H1 (cell line): ENCODE data around the gene ZNF462. TPM values are rescaled to one million over a fixed set of nuclear protein-coding genes. Genes with fewer than 3 reads are reported as not detected.
A peak's percentile ranks its signal among the peaks of the same experiment; 100 is the strongest.

Experiments used
- CTCF ChIA-PET: fragments of 300-600 bp; sonication (Branson Sonifier 250); formaldehyde crosslinking; loops from one replicate; lab custom pipeline; 2021; ENCODE audit not compliant: partially characterized antibody; lab: Charles Lee
- POLR2A ChIA-PET: fragments of 300-600 bp; sonication (Branson Sonifier 250); formaldehyde crosslinking; loops from one replicate; lab custom pipeline; 2021; ENCODE audit warnings: inconsistent platforms; ENCODE audit not compliant: partially characterized antibody; lab: Charles Lee
- DNase-seq, 2 experiments: peaks; one replicate each; pipeline versions ENCODE4 v3.0.0 to v3.0.0-alpha.2; 2010 to 2022; ENCODE audit warnings: low spot score in 2 of 2, low read depth in 1 of 2, mixed read lengths in 1 of 2
- FAIRE-seq: peaks from 2 replicates; lab custom pipeline; 2011; peaks lifted over from hg19 to GRCh38; lab: Jason Lieb, UNC
- H2AFZ ChIP-seq: 2 replicates; pipeline ENCODE4 v1.8.1; 2012; ENCODE audit warnings: low read length, inconsistent platforms
- H2AK5ac ChIP-seq: 2 replicates; pipeline ENCODE4 v1.6.1; 2013; ENCODE audit warnings: low read depth, low read length
- H2BK120ac ChIP-seq: replicated peaks from 2 replicates; pipeline ENCODE3; 2013; ENCODE audit warnings: low read depth, low read length, inconsistent platforms
- H2BK12ac ChIP-seq: 2 replicates; pipeline ENCODE4 v1.6.1; 2013; ENCODE audit warnings: low read depth, low read length
- H2BK15ac ChIP-seq: 2 replicates; pipeline ENCODE4 v1.6.1; 2013; ENCODE audit warnings: low read length
- H2BK20ac ChIP-seq: 2 replicates; pipeline ENCODE4 v1.6.1; 2013; ENCODE audit warnings: low read length
- H2BK5ac ChIP-seq: 2 replicates; pipeline ENCODE4 v1.6.1; 2013; ENCODE audit warnings: low read depth, low read length
- H3K14ac ChIP-seq: 2 replicates; pipeline ENCODE4 v1.6.1; 2013; ENCODE audit warnings: inconsistent platforms; ENCODE audit not compliant: insufficient read length
- H3K18ac ChIP-seq: 2 replicates; pipeline ENCODE4 v1.6.1; 2013; ENCODE audit warnings: low read length; ENCODE audit errors: extremely low read depth
- H3K23ac ChIP-seq: 2 replicates; pipeline ENCODE4 v1.6.1; 2013; ENCODE audit warnings: inconsistent platforms; ENCODE audit not compliant: insufficient read length
- H3K23me2 ChIP-seq: 2 replicates; pipeline ENCODE4 v1.6.1; 2013; ENCODE audit warnings: low read depth, low read length
- H3K27ac ChIP-seq: 2 replicates; pipeline ENCODE4 v1.6.1; 2011; ENCODE audit warnings: low read depth, low read length, inconsistent platforms
- H3K27me3 ChIP-seq, 4 experiments: replicated peaks in 1 of 4; 1 replicate in 1 of 4; 2 replicates in 3 of 4; pipeline versions ENCODE4 v1.6.1 to v1.8.1; 2011 to 2013; ENCODE audit warnings: low read length in 3 of 4, mild to moderate bottlenecking in 3 of 4, inconsistent platforms in 2 of 4, mixed read lengths in 2 of 4, moderate library complexity in 1 of 4; ENCODE audit not compliant: control insufficient read depth in 3 of 4, insufficient read depth in 3 of 4; ENCODE audit errors: extremely low read depth in 1 of 4
- H3K36me3 ChIP-seq, 4 experiments: 2 replicates each; pipeline versions ENCODE4 v1.6.1 to v1.8.1; 2011 to 2013; ENCODE audit warnings: mild to moderate bottlenecking in 4 of 4, low read length in 3 of 4, moderate library complexity in 2 of 4, control low read depth in 1 of 4, inconsistent platforms in 1 of 4; ENCODE audit not compliant: insufficient read depth in 4 of 4, control insufficient read depth in 2 of 4
- H3K4ac ChIP-seq: replicated peaks from 2 replicates; pipeline ENCODE3; 2013; ENCODE audit warnings: low read length, low read depth, mixed read lengths, inconsistent platforms; ENCODE audit not compliant: insufficient read length
- H3K4me1 ChIP-seq, 4 experiments: replicated peaks in 1 of 4; 1 replicate in 1 of 4; 2 replicates in 3 of 4; pipeline versions ENCODE4 v1.6.1 to v1.8.1; 2011 to 2013; ENCODE audit warnings: low read length in 3 of 4, inconsistent platforms in 2 of 4, mixed read lengths in 1 of 4; ENCODE audit not compliant: insufficient read depth in 4 of 4, control insufficient read depth in 3 of 4
- H3K4me2 ChIP-seq, 2 experiments: 2 replicates each; pipeline versions ENCODE4 v1.6.1 to v1.8.1; 2011 to 2013; ENCODE audit warnings: low read depth in 2 of 2, low read length in 2 of 2, control low read depth in 1 of 2, inconsistent platforms in 1 of 2, mild to moderate bottlenecking in 1 of 2; ENCODE audit not compliant: insufficient read depth in 1 of 2
- H3K4me3 ChIP-seq, 4 experiments: fragments of 200-600, 300-600 bp in 1 of 4; sonication (generic), shearing (Covaris generic), sonication (Bioruptor Twin) in 1 of 4; 2 replicates each; pipeline versions ENCODE4 v1.5.1 to v1.8.1; 2011 to 2016; ENCODE audit warnings: low read length in 4 of 4, low read depth in 3 of 4, control low read depth in 2 of 4, inconsistent platforms in 2 of 4, mild to moderate bottlenecking in 2 of 4, mixed read lengths in 1 of 4, moderate library complexity in 1 of 4; ENCODE audit not compliant: insufficient read depth in 2 of 4; ENCODE audit errors: extremely low read depth in 1 of 4
- H3K56ac ChIP-seq: replicated peaks from 2 replicates; pipeline ENCODE3; 2013; ENCODE audit warnings: low read depth, mild to moderate bottlenecking, mixed read lengths, low read length, inconsistent platforms; ENCODE audit not compliant: insufficient read length
- H3K79me1 ChIP-seq: 2 replicates; pipeline ENCODE4 v1.6.1; 2013; ENCODE audit warnings: low read depth, low read length, control low read depth
- H3K79me2 ChIP-seq, 2 experiments: 2 replicates each; pipeline versions ENCODE4 v1.6.1 to v1.8.1; 2012 to 2013; ENCODE audit warnings: low read length in 2 of 2, mild to moderate bottlenecking in 2 of 2, inconsistent platforms in 1 of 2; ENCODE audit not compliant: insufficient read depth in 2 of 2, control insufficient read depth in 1 of 2
- H3K9ac ChIP-seq, 4 experiments: replicated peaks in 1 of 4; 1 replicate in 1 of 4; 2 replicates in 3 of 4; pipeline versions ENCODE4 v1.6.1 to v1.8.1; 2011 to 2013; ENCODE audit warnings: low read depth in 3 of 4, low read length in 3 of 4, control low read depth in 2 of 4, mild to moderate bottlenecking in 2 of 4, moderate library complexity in 2 of 4, inconsistent platforms in 1 of 4; ENCODE audit errors: extremely low read depth in 1 of 4
- H3K9me3 ChIP-seq, 2 experiments: 2 replicates each; pipeline versions ENCODE4 v1.6.1 to v1.8.1; 2012 to 2013; ENCODE audit warnings: mild to moderate bottlenecking in 2 of 2, moderate library complexity in 2 of 2, control low read depth in 1 of 2, inconsistent platforms in 1 of 2, low read depth in 1 of 2, low read length in 1 of 2, mixed read lengths in 1 of 2; ENCODE audit not compliant: insufficient read depth in 2 of 2
- H4K20me1 ChIP-seq, 2 experiments: replicated peaks in 1 of 2; 2 replicates each; pipeline versions ENCODE3 to v1.8.1; 2011 to 2013; ENCODE audit warnings: inconsistent platforms in 2 of 2, low read length in 2 of 2, mild to moderate bottlenecking in 1 of 2; ENCODE audit not compliant: insufficient read depth in 2 of 2, control insufficient read depth in 1 of 2
- H4K5ac ChIP-seq: 2 replicates; pipeline ENCODE4 v1.6.1; 2013; ENCODE audit warnings: low read length, low read depth, mixed read lengths, inconsistent platforms; ENCODE audit not compliant: insufficient read length
- H4K8ac ChIP-seq: 2 replicates; pipeline ENCODE4 v1.8.0; 2013; ENCODE audit warnings: mild to moderate bottlenecking, moderate library complexity, low read length, inconsistent platforms; ENCODE audit not compliant: insufficient read depth; ENCODE audit errors: extremely low read depth
- H4K91ac ChIP-seq: replicated peaks from 2 replicates; pipeline ENCODE3; 2013; ENCODE audit warnings: low read length, mixed read lengths, inconsistent platforms; ENCODE audit not compliant: insufficient read length
- WGBS, 2 experiments: shearing (Covaris generic) in 1 of 2; methylation state at CpG; one replicate each; pipeline versions ENCODE4 v1.1.6 to v1.1.7; 2013 to 2015; ENCODE audit warnings: low lambda C conversion rate in 2 of 2, mixed read lengths in 2 of 2, inconsistent platforms in 1 of 2, low coverage in 1 of 2, missing lambda C conversion rate in 1 of 2; ENCODE audit not compliant: insufficient replicate concordance in 2 of 2, insufficient coverage in 1 of 2, insufficient read length in 1 of 2; ENCODE audit errors: extremely low coverage in 1 of 2, missing lambda C conversion rate in 1 of 2; 5-methylcytosine and 5-hydroxymethylcytosine counted together
- polyA plus RNA-seq, 7 experiments: library from polyadenylated mRNA; depleted of rRNA in 3 of 7; stranded (reverse) in 5 of 7; unstranded in 2 of 7; fragments of >200 nt in 5 of 7; fragments of 200-250 nt in 2 of 7; gene quantifications; 1 replicate in 5 of 7; 2 replicates in 1 of 7; 4 replicates in 1 of 7; pipeline versions ENCODE4 v1.2.1 to v1.2.3, GENCODE V29; 2011 to 2013; ENCODE audit warnings: missing spikeins in 2 of 7, mixed read lengths in 2 of 7
- total RNA-seq: library from RNA; stranded (reverse); fragmentation: NEBNext Ultra II Directional; extraction: Animal tissue kit (Norgen Biotek cat#: 25700); gene quantifications from 2 replicates; pipeline ENCODE4 v1.2.1, GENCODE V29; 2021

The ZNF462 gene
- total and polyA plus RNA-seq, 2 of the 8 experiments (the other 6 are each of a cell fraction or from before 2014, with no cell fraction given) = 30.0 to 163 TPM

- H3K14ac ChIP-seq = no peak overlapping the region
- no peak overlapping the region for H2BK12ac ChIP-seq
- H4K8ac ChIP-seq = no peak overlapping the region
- H3K56ac ChIP-seq = no peak overlapping the region
- H4K91ac ChIP-seq = no peak overlapping the region
- H3K79me1 ChIP-seq = peaks cover 5% of the 10 kb centered on the region
- no peak overlapping the region for H3K4me2 ChIP-seq
- FAIRE-seq = no peak
- H3K4ac ChIP-seq = no peak overlapping the region
- peaks cover 2 to 3% of the 10 kb centered on the region in 2 experiments for H4K20me1 ChIP-seq
- POLR2A ChIA-PET = no interaction called here
- CTCF ChIA-PET = no interaction called here
- H3K18ac ChIP-seq = no peak overlapping the region
- no peak overlapping the region for H3K9ac ChIP-seq
- H3K79me2 ChIP-seq = peaks cover 0 to 8% of the 10 kb centered on the region in 2 experiments; a peak in 2 of 4 replicates
- no peaks in the 10 kb centered on the region for H3K9me3 ChIP-seq
- no peaks in the 10 kb centered on the region for H3K27me3 ChIP-seq
- no peak overlapping the region for H3K4me3 ChIP-seq
- 95% methylated on average over 3 of the region's 3 CpGs; no CpG with 5 or more reads in 1 of the 2 experiments for WGBS, 2 experiments
- H2BK15ac ChIP-seq = no peak overlapping the region
- H2BK120ac ChIP-seq = no peak overlapping the region
- no peak overlapping the region for H2AFZ ChIP-seq
- H3K23ac ChIP-seq = no peak overlapping the region
- no peak overlapping the region for H3K27ac ChIP-seq
- H3K4me1 ChIP-seq = no peaks in the 10 kb centered on the region
- H2AK5ac ChIP-seq = no peak overlapping the region
- no peak overlapping the region for H2BK20ac ChIP-seq
- H4K5ac ChIP-seq = no peak overlapping the region
- H3K23me2 ChIP-seq = no peaks in the 10 kb centered on the region
- H2BK5ac ChIP-seq = 0 out of 2 replicates have a peak overlapping the region, but pooled peaks have one; percentile 32
- no peak for DNase-seq
- H3K36me3 ChIP-seq = peaks cover 2 to 65% (median 23%) of the 10 kb centered on the region in 4 experiments; a peak in 7 of 8 replicates
Measured at GRCh38 chr9:107000218-107000617, 137.3 kb downstream of the ZNF462 start.
